Smooth muscle cell (in vitro differentiated cells): ENCODE data around the gene ELAPOR2. TPM values are rescaled to one million over a fixed set of nuclear protein-coding genes. Genes with fewer than 3 reads are reported as not detected.

ENCODE experiments used
- DNase-seq: peaks from one replicate; lab custom pipeline; 2025; ENCODE audit not compliant: unreplicated experiment; lab: John Stamatoyannopoulos, UW
- H2AFZ ChIP-seq: fragments of 200-600 bp; sonication (generic); 2 replicates; pipeline ENCODE4 v1.6.0; 2016; ENCODE audit warnings: antibody characterized with exemption, low read depth, mild to moderate bottlenecking
- H3F3A ChIP-seq: fragments of 200-600 bp; sonication (generic); 2 replicates; pipeline ENCODE4 v1.6.0; 2017; ENCODE audit warnings: antibody characterized with exemption, low read depth
- H3K27ac ChIP-seq: fragments of 200-600 bp; sonication (generic); 2 replicates; pipeline ENCODE4 v1.5.1; 2016; ENCODE audit warnings: low read depth, mild to moderate bottlenecking
- H3K27me3 ChIP-seq: fragments of 200-600 bp; sonication (generic); 2 replicates; pipeline ENCODE4 v1.6.1; 2016; ENCODE audit warnings: low read depth, mild to moderate bottlenecking
- H3K36me3 ChIP-seq: fragments of 200-600 bp; sonication (generic); 2 replicates; pipeline ENCODE4 v1.5.1; 2016; ENCODE audit warnings: low read depth
- H3K4me1 ChIP-seq: fragments of 200-600 bp; sonication (generic); 2 replicates; pipeline ENCODE4 v1.5.1; 2016; ENCODE audit warnings: low read depth
- H3K4me2 ChIP-seq: fragments of 200-600 bp; sonication (generic); 2 replicates; pipeline ENCODE4 v1.6.0; 2016; ENCODE audit warnings: mild to moderate bottlenecking
- H3K4me3 ChIP-seq: fragments of 200-600 bp; sonication (generic); 2 replicates; pipeline ENCODE4 v1.5.1; 2016; ENCODE audit warnings: mild to moderate bottlenecking
- H3K79me2 ChIP-seq: fragments of 200-600 bp; sonication (generic); 2 replicates; pipeline ENCODE4 v1.6.0; 2016; ENCODE audit warnings: low read depth, mild to moderate bottlenecking
- H3K9ac ChIP-seq: fragments of 200-600 bp; sonication (generic); 2 replicates; pipeline ENCODE4 v1.6.0; 2016; ENCODE audit warnings: low read depth
- H3K9me3 ChIP-seq: fragments of 200-600 bp; sonication (generic); replicated peaks from 2 replicates; pipeline ENCODE4 v1.5.1; 2016; ENCODE audit warnings: low read depth
- H4K20me1 ChIP-seq: fragments of 200-600 bp; sonication (generic); 2 replicates; pipeline ENCODE4 v1.6.0; 2016; ENCODE audit warnings: low read depth
- WGBS: methylation state at CpG from one replicate; pipeline ENCODE4 v1.1.7; 2016; ENCODE audit warnings: low lambda C conversion rate; 5-methylcytosine and 5-hydroxymethylcytosine counted together
- polyA plus RNA-seq: library from polyadenylated mRNA; unstranded; fragments of >200 nt; fragmentation: Nextera tagmentation; extraction: Ambion mirVana; gene quantifications from 2 replicates; pipeline ENCODE4 v1.2.1, GENCODE V29; 2016
- total RNA-seq: library from RNA; depleted of rRNA; stranded (reverse); fragments of >200 nt; gene quantifications from 2 replicates; pipeline ENCODE4 v1.2.3, GENCODE V29; 2014
- TF ChIP-seq, protein P1 (sequence below): fragments of 200-600 bp; sonication (generic); IDR thresholded peaks from 2 replicates; pipeline ENCODE4 v1.5.1; 2017; ENCODE audit warnings: borderline replicate concordance, mild to moderate bottlenecking, antibody characterized with exemption; ENCODE audit not compliant: insufficient read depth, poor library complexity, severe bottlenecking

The ELAPOR2 gene
- total and polyA plus RNA-seq, 2 experiments from 2014 or later: 27.6 to 28.2 TPM

GRCh38 chr7:87036985-87037384 is 22.5 kb downstream of the ELAPOR2 start:
- Histone ChIP-seq H2AFZ (no peak overlapping the region), H3K4me2 (no peak overlapping the region), H3K27me3 (no peaks in the 10 kb centered on the region), H3K9me3 (no peaks in the 10 kb centered on the region), H3K79me2 (peaks cover 75% of the 10 kb centered on the region), H3K36me3 (no peaks in the 10 kb centered on the region), H4K20me1 (peaks cover 59% of the 10 kb centered on the region), H3F3A (peaks cover 4% of the 10 kb centered on the region), H3K4me1 (peaks cover 14% of the 10 kb centered on the region), H3K27ac (no peak overlapping the region), H3K4me3 (no peak overlapping the region), H3K9ac (no peak overlapping the region)
- 95% methylated on average over 2 of the region's 2 CpGs for WGBS
- TF ChIP-seq, protein P1, sequence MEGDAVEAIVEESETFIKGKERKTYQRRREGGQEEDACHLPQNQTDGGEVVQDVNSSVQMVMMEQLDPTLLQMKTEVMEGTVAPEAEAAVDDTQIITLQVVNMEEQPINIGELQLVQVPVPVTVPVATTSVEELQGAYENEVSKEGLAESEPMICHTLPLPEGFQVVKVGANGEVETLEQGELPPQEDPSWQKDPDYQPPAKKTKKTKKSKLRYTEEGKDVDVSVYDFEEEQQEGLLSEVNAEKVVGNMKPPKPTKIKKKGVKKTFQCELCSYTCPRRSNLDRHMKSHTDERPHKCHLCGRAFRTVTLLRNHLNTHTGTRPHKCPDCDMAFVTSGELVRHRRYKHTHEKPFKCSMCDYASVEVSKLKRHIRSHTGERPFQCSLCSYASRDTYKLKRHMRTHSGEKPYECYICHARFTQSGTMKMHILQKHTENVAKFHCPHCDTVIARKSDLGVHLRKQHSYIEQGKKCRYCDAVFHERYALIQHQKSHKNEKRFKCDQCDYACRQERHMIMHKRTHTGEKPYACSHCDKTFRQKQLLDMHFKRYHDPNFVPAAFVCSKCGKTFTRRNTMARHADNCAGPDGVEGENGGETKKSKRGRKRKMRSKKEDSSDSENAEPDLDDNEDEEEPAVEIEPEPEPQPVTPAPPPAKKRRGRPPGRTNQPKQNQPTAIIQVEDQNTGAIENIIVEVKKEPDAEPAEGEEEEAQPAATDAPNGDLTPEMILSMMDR: no peak
- no peak for DNase-seq

DNA sequence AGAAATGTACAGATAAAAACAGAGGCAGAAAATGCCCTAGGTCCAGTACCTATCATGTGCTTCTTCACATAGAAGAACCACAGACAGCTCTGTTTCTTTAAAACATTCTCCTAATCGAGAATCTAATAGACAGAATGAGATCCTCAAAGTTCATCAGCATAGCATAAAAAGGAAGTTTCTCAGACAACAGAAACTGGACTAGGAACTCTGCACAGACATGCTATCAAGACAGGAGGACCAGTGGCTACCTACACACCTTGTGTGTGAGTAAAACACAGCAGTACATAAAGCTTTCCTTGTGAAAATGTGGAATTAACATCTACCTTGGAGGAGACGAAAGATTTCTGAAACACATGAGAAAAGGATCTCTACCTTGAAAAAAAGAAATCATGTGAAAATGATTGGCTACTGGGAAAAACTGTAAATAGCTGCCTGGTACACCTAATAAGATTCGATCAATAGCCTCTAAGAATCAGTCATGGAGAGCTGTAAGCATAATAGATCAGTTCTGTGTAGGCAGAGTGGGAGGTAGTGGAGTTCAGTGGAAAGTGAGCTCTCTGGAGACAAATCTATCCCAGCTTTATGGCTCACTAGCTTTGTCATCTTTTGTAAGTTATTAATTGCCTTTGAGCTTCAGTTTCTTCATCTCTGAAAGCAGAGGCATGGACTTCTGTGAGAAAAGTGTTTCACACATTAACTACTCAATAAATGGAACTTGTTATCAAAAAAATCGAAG is 26.7 kb downstream of the ELAPOR2 start:
- TF ChIP-seq, protein P1: no peak
- Histone ChIP-seq H3K4me3 (no peak overlapping the region), H3K9ac (no peak overlapping the region), H3K79me2 (peaks cover 100% of the 10 kb centered on the region), H3F3A (no peaks in the 10 kb centered on the region), H2AFZ (no peak overlapping the region), H4K20me1 (peaks cover 94% of the 10 kb centered on the region), H3K9me3 (no peaks in the 10 kb centered on the region), H3K4me2 (no peak overlapping the region), H3K27ac (no peak overlapping the region), H3K36me3 (no peaks in the 10 kb centered on the region), H3K27me3 (no peaks in the 10 kb centered on the region), H3K4me1 (peaks cover 3% of the 10 kb centered on the region)
- WGBS: 90% methylated on average over 4 of the region's 4 CpGs
- no peak for DNase-seq

DNA sequence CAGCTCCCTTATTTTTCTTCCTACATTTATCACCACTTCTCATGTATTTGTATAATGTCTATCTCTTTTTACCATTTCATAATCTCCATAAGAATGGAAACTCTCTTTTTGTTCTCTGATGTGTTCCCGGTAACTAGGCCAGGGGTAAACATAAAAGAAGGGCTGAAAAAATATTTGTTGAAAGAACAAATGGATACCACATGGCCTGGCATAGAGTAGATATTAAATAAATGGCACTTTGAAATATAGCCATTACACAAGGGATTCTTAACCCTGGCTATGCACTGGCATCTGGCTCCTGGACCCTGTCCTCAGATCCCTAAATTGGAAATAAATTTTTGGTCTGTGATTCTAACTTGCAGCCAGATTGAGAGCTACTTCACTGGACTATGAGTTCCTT is 30.4 kb downstream of the ELAPOR2 start:
- Histone ChIP-seq H3K9ac (no peak overlapping the region), H3K4me3 (no peak overlapping the region), H3K36me3 (no peaks in the 10 kb centered on the region), H3K9me3 (no peaks in the 10 kb centered on the region), H2AFZ (no peak overlapping the region), H3K4me1 (no peaks in the 10 kb centered on the region), H3K4me2 (no peak overlapping the region), H4K20me1 (peaks cover 88% of the 10 kb centered on the region), H3K79me2 (peaks cover 96% of the 10 kb centered on the region), H3K27ac (no peak overlapping the region), H3K27me3 (no peaks in the 10 kb centered on the region), H3F3A (no peaks in the 10 kb centered on the region)
- 93% methylated on average over 1 of the region's 1 CpG for WGBS
- TF ChIP-seq, protein P1: no peak
- no peak for DNase-seq

- no peaks in the 10 kb centered on the region for H3K36me3 ChIP-seq
- TF ChIP-seq, protein P1: no peak
- peaks cover 83% of the 10 kb centered on the region for H4K20me1 ChIP-seq
- no peak overlapping the region for H2AFZ ChIP-seq
- no peak overlapping the region for H3K4me2 ChIP-seq
- H3K9ac ChIP-seq: no peak overlapping the region
- H3K9me3 ChIP-seq: no peaks in the 10 kb centered on the region
- H3K4me1 ChIP-seq: no peaks in the 10 kb centered on the region
- no peak overlapping the region for H3K4me3 ChIP-seq
- no peak overlapping the region for H3K27ac ChIP-seq
- H3K27me3 ChIP-seq: no peaks in the 10 kb centered on the region
- H3F3A ChIP-seq: no peaks in the 10 kb centered on the region
- WGBS: 65% methylated on average over 1 of the region's 1 CpG
- DNase-seq: no peak
- H3K79me2 ChIP-seq: peaks cover 92% of the 10 kb centered on the region
Measured at GRCh38 chr7:87028636-87029035, 30.8 kb downstream of the ELAPOR2 start.
